HG03565 (cell line): ENCODE data around the gene SLC9A9.
"Not testable (repeated sequence)": the region's sequence is repeated elsewhere in the genome, so short reads cannot be mapped to it uniquely, and the experiment has no call there.

Experiments used
- ATAC-seq: cut with Tn5 transposase; IDR thresholded peaks from one replicate; pipeline ENCODE4 v1.9.1; 2021; ENCODE audit warnings: mild to moderate bottlenecking, moderate library complexity; ENCODE audit not compliant: unreplicated experiment

The SLC9A9 gene

GRCh38 chr3:143307613-143308183 is 540.6 kb downstream of the SLC9A9 start:
- peak; percentile 60 for ATAC-seq

GRCh38 chr3:143306407-143306806 is 541.9 kb downstream of the SLC9A9 start:
- no peak for ATAC-seq

DNA sequence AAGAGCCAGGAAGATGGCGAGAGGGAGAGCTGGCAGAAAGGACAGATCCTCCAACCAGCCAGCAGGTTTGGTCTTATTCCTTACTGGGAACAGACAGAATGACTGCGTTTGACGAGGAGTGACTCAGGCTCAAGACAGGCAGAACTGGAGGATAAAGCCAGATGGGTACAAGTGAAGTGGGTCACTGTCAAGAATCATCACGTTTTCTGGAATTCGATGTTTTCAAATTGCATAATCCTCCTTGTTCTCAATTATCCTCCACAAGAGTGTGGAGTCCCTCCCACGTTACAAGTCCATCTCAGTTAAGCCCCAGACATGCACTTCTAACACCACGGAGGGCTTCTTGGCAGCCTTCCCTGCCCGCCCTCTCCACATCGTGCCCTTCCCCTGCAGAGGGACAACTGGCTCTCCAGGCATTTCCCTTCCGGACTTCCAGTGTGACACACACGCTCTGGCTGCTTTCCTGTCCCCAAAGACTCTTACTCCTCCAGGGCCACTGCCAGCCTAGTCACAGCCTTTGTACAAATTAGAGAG is 545.6 kb downstream of the SLC9A9 start:
- ATAC-seq: no peak

DNA sequence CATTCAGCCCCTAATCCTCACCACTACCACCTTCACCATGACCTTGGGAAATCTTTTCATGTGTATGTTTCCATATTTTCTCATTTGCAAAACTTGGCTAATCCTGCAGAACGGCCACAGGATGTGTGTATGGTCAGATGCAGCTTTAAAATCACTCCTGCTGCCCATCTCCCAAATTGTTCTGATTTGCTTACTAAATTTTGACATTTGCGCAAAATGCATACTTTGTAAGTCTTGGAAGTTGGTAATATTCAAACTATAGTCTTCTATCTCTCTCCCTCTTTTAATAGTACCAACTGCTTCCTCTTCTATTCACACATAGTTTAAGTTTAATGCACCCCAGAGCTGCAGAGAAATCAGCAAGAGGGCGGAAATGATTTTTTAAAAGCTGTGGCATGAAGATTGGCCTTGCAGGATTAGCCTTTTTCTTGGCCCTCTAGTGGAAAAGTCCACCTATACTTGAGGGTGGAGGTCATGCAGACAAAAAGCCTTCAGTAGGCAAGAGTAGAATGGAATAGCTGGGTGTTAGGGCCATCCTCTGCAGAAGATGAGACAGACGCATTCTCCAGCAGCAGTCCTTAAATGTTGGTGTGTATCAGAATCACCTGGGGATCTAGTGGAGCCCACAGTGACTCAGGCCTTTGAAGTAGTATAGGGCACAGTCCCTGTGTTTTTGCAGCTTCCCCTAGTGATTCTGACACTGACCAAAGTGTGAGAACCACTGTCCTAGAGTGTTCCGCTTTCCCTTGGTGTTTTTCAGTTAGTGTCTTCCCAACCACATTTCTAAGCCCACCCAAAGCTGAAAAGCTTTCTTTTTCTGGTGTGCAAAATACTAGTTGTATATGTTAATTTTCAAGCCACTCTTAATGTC is 547.0 kb downstream of the SLC9A9 start:
- ATAC-seq: no peak

DNA sequence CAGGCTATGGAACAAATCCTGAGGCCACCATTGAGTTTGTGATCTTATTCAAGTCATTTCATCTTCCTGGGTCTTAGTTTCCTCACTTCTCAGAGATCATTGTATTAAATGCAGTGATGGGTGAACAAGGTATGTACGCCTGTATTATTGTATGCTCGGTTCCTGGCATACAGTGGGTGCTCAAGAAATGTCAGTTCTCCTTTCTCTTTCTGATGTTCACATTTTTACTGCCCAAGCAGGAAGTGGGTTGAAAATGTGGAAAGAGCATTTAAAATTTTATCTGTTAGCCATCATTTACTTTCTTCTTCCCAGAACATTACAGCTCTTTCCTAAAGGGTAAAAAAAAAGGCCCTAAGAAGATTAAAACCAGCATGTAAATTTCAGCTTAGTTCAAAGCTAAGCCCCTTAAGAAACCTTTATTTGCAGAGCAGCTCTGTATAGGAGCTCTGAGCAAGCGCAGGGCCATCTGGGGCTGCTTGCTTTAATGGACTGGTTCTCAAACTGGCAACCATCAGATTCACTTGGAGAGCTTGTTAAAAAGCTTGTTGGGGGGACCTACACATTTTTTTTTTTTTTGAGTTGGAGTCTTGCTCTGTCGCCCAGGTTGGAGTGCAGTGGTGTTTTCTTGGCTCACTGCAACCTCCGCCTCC is 549.3 kb downstream of the SLC9A9 start:
- ATAC-seq: no peak

DNA sequence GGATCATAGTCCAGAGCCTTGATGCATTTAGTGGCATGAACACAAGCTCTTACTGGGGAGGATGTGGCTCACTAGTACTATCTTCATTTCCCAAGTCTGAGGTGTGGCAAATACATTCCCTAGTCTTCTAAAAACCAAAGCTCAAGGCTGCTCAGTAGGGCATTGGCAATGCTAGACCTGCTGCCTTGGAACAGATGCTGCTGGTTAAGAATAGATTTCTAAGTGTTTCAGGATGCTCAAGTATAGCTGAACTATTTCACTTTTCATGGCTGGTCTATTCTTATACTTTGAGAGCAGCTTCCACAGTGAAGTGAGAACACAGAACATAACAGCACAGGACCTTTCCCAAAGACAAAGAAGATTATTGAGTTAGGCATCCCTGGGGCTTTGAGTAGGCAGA is 549.9 kb downstream of the SLC9A9 start:
- ATAC-seq: no peak

DNA sequence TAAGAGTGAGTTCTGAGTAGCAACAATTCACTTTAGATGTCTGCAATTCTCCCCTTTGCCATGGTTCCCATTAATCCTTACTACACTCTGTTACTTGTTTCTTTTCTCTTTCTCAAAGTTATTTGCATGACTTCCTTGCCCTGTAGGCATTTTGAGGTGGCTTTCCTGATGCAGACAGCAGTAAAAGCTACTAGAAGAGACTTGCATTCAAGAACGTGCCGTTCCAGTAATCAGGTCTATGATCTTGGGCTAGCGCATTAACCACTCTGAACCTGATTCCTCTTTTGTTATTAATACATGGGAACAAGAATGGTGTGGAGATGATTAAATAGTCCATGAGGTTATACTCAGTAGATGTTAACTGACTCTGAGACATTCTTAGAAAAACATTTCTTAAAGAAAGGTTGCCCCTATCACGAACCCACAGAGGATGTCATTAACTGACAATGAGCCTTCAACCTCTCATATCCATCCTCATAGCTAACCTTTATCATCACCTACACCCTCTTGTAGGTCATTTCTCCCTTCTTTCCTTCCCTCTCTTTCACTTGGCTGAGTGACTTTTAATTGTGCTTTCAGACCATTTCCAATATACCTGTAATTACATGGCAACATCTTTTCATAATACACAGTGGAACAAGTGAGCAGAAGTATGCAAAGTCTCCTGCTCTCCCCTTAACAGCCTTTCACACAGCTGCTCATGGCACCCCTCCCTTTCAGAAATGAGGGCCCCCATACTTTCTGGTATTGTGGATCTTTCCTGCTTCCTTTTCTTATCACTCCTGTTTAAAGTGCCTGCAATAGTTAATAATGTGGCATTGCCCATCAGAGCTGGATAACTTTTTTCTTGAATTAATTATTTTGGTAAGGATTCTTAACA is 552.8 kb downstream of the SLC9A9 start:
- no peak for ATAC-seq

- peak; percentile 51 for ATAC-seq
These were observed 554.1 kb downstream of the SLC9A9 start for GRCh38 chr3:143294188-143294587.

DNA sequence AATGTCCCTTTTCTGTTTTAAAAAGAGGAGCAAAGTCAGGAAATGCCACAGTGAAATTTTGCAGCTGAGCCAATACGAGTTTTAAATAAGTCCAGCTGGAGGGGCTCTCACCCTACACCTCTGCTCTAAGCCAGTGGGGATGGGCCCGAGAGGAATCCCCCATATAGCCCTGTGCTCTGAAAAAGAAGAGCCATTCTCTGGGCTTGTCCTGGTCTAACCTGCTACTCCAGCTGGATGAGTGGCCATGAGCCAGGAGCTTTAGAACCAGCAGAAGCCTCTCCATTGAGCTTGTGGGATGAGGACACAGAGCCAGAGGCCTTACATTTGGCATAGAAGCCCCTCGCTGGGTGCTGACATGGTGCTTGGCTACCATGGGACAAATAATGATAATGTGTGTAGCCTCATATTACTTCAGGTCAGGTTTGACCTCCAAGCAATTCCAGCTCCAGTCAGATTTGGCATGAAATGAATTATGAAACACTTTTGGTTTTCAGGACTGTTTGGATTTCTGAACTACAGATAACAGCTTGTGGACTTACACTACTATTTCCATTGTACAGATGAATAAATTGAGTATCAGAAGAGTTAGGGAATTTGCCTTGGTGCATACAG is 556.3 kb downstream of the SLC9A9 start:
- no peak for ATAC-seq

GRCh38 chr3:143288944-143289343 is 559.3 kb downstream of the SLC9A9 start:
- no peak for ATAC-seq

DNA sequence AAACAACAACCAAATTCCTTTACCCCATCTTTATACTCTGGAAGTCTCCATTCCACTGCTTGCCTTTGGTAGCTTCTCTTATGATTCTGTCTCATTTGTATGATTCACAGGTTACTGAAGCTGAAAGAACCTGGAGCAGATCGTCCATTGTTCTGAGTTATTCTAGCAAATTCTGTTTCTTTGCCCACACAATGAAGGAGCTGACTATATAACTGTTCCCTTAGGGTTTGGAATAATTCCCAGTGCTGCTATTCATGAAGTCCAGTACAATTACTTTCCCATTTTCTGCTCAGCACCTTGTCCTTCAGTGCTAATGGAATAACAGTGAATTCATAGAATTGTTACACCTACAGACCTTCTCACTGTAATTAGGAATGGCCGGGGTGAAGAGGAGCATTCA is 560.9 kb downstream of the SLC9A9 start:
- no peak for ATAC-seq

- no peak for ATAC-seq
These were observed 561.8 kb downstream of the SLC9A9 start for GRCh38 chr3:143286392-143287010.

DNA sequence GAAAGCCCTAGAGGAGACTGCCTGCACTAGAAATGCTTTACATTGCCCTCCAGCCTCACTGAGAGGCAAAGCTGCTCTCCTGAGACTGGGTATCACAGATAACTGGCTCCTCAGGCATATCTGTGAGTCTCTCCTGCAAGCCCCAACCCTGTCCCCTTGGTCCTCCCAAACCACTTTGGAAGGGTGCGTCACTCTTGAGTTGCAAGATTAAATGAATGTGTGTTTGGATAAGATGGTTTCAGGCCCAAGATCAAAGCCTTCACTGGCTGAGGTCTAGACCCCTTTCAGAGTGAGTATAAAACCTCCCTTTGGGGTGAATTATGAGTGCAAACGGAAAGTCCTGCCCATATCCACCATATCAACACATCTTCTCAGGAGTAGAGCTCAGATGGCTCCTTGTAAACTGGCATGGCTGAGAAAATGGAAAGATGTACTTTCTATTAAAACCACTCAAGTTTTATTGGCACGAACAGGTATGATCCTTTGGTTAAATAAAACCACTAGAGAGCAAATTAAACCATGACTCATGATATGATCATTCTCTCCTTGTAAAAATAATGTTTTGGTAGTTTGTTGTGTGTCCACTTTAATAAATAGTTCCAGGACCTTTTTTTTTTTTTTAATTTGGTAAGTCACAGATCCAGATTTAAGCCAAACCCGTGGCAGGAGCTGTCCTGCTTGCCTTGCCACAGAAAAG is 564.7 kb downstream of the SLC9A9 start:
- no peak for ATAC-seq

GRCh38 chr3:143280984-143281383 is 567.3 kb downstream of the SLC9A9 start:
- no peak for ATAC-seq

- ATAC-seq: not testable (repeated sequence)
These were observed 568.7 kb downstream of the SLC9A9 start for GRCh38 chr3:143279567-143279966.

GRCh38 chr3:143278721-143279120 is 569.5 kb downstream of the SLC9A9 start:
- no peak for ATAC-seq

DNA sequence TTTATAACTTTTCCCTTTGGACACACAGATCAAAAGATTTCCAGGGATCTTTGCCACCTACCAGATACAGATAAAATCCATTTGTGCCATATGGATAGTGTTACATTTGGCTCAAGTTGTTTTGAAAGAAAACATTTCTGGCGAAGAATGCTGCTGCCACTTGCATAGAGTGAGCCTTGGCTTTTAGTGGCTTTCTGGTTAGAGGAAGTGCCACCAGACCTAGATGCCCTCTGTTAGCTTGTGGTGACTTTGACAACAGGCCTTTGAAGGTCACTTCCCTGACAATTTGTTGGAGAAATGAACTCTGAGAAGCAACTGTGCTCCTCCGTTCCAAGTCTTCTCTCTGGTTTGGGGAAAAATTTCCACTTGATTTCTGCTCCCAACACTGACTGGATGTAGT is 570.7 kb downstream of the SLC9A9 start:
- ATAC-seq: no peak

DNA sequence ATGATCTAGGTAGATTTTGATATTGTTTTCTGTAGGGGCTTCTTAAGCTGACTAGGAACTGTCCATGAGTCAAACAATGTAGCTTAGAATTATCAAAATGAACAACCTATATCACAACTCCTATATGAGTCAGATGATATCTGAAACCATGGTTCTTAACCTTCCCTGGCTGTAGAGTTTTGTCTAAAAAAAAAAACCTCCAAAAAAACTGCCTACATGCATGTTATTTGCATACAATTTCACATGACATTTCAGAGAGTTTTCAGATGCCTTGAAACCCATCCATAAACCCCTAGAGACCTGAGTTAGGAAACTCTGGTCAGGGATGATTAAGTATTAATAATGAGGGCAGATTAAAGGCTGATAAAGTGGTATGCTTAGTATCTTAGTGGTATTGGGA is 571.7 kb downstream of the SLC9A9 start:
- peak; percentile 92 for ATAC-seq

DNA sequence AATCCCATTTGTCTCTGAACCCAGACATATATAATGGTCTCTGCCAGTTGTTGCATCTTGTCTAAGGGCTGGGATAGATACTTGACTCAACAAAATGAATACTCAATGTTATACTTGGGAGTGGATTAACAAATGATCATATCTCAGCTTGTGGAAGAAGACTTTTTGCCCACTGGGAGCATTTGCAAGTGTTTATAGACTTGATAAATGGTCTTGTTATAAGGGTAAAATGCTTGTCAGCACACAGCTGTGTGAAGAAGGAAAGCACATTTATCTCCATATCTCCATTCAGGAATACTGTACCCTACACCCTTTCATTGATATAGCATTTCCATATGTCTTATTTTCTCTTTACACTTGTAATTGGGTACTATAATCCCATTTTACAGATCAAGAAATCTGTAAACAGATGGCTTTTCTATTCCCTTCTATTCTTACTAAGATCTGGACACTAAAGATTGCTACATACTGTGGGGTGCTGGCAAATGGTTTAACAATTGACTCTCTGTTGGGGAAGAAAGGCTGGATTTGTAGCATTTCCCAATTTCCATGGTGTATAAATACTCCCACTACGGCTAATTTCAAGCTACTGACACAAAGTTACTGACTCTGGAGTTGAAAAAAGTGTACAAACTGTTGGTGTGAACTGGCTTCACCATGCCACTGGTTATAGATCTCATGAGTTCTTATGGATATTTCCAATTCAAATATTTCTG is 574.1 kb downstream of the SLC9A9 start:
- ATAC-seq: no peak
